ENCODE measurements around the gene BUD31.

GRCh38 chr7:99369767-99370391 is 38.9 kb upstream of the BUD31 start:
- TF ChIP-seq CTCF (conservative IDR thresholded peaks at IDR 0.05; ENCODE audit: low read depth in 2 of 2) (no peak), STAT1 (IDR thresholded peaks at IDR 0.05; ENCODE audit: unreplicated experiment) (no peak)
